CD4-positive, alpha-beta T cell treated with Interferon alpha-2 for 1 hour (primary cell): ENCODE data around the gene CORO2B.

ENCODE experiments used
- DNase-seq, 2 donors: peaks; one replicate each; pipeline ENCODE4 v3.0.0-alpha.2; 2020 to 2022

The CORO2B gene

DNA sequence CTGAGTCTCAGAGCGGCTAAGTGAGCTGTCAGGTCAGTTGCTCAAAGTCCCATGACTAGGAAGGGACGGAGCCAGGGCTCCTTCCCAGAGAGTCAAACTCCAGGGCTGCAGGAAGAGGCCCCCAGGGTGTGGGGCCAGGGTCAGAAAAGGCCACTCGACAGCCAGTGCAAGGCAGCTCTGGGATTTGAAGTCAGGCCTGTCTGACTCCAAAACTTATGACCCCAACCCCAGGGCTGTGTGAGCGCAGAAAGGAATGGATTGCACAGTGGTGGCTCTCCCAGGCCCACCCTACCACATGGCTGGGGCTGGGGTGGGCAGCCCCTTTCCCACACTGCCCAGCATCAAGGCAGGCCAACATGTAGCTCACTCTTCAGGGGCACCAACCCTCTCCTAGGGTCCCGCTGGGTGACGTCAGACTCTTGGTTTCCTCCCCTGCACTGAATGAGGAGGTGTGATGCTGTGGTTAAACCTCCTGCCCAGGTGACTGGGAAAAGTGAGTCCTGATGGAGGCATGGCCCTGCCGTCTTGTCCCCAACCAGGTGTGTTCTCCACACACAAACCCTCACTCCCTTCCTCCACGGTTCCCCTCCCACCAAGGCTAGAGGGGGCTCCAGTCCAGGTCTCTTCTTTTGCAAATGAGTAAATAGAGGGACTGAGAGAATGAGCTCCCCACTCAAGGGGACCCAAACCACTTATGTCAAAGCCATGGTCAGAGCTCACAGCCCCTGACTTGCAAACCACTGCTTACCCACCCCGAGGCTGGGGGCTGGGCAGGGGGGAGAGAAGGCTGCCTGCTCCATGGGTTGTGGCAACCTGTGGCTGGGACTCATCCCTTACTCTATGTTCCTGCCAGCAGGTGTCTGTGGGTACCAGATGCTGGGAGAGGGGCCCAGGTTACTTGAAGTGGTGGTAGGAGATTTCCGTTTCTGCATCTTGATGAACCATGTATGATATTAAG, 23.8 kb upstream of the CORO2B start:
- DNase-seq = no peak

DNA sequence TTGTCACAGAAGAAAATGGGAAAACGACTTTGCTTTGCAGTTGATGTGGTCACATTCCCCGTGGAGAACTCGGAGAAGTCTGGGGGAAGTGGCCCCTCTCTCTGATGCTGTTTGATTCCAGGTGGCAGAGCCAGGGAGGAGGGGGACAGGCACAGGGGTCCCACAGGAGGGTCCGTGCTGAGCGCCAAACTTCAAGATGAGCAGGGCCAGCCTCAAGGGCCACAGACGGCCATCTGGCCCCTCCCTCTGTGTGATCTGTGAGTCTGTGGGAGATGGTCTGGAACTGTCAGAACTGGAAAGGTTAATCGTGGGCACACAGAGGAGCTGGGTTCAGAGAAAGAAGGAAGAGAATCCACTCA, 23.1 kb upstream of the CORO2B start:
- no peak for DNase-seq

DNA sequence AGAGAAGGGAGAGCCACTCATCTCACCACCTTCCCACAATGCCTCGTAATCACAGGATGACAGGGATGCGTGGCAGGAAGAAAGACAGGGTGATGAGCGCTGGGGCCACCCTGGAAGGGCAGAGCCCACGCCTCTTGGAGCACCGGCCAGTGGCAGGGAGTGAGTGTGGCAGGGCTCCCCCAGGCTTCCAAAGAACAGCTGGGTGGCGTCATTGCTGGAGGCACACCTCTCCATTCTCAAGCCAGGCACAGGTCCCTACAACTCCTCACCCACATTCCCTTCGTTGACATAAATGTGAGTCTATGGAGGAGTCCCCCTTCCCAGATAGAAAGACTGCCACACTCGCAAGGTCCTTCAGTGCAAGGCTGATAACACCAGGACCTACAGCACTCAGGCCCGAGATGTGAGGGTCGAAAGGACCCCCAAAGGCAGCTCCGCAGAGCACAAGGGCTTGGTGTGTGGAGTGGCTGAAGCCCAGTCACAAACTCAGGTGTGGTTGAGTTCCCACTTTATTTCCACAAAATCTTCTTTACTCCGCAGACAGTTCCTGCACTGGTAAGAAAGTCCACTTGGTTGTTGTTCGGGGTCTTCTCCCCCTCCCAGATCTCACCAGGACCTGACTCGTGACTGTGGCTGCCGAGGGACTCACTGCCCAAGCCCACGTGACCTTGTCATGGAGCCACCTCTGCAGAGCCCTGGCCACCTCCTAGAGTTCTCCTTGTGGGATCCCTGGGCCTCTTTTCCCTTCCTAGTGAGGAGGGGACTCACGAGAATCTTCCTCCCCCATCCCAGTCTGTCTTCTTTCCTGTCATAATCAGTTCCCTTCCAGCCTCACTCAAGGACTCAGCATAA, 22.4 kb upstream of the CORO2B start:
- DNase-seq = no peak

DNA sequence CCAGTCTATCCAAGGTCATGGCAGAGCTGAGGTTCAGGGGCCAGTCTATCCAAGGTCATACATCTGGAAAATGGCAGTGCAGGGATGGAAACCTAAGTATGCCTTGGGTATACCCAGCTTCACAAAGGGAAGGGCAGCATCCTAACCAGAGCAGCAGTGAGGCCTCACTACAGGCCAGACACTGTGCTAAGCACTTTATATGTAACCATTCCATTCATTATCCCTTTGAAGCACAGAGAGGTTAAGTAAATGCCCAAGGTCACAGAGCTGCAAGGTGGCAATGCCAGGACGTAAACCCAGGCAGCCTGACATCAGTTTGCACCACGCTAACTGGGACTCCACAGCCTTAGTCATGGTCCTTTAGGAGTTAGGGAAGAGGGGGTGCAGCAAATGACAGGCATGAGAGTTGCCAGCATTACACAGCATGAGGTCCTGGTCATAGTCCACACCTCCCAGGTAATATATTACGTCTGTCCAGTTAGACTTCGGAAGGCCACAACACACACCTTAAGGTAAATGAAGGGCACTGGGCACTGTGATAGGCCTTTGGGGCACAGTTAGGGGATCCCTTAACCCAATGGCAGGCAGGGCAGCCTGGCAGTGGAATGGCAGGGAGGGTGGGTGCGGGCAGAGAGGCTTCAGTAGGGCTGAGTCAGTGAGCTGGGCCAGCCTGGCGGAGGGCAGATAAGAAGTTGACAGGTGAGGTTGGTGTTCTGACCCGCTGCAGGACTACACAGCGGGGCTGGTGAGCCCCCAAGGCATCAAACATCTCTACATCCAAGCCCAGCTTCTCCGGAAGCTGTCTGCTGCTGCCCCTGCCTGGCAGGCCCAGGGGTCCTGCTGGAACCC, 21.1 kb upstream of the CORO2B start:
- DNase-seq = no peak

DNA sequence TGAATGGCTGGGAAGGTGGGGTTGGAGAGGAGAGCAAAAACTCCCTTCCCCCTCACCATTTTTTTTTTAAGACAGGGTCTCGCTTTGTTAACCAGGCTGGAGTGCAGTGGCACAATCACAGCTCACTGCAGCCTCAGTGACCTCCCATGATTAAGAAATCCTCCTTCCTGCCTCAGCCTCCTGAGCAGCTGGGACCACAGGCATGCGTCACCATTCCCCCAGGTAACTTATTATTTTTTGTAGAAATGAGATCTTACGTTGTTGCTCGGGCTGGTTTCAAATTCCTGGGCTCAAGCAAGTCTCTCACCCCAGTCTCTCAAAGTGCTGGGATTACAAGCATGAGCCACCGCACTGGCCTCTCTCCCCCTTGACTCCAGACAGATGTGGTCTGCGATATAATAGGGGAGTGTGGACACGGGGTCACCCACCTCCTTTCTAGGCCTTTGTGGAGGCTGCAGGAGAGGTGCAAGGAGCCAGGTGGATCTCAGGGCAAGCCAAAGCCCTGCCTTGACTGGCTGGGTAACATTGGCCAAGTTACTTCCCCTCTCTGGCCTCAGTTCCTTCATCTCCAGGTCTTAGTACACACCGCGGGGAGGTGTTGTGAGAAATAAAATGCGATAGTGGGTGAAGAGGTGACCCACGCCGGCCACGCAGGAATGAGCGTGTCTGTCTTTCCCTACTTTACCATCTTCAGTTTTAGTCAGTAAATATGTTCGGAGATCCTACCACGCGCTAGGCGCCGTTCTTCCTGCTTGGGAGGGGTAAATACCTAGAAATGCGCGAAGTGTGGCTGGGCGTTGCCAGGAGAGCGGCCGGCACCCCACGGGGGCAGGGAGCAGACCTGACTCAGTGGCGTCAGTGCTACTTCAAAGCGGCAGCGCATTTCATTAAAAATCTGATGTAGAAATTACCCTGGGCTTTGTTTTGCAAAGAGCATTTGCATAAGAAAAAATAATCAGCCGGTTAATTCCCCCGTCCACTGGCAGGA, 20.2 kb upstream of the CORO2B start:
- no peak for DNase-seq

DNA sequence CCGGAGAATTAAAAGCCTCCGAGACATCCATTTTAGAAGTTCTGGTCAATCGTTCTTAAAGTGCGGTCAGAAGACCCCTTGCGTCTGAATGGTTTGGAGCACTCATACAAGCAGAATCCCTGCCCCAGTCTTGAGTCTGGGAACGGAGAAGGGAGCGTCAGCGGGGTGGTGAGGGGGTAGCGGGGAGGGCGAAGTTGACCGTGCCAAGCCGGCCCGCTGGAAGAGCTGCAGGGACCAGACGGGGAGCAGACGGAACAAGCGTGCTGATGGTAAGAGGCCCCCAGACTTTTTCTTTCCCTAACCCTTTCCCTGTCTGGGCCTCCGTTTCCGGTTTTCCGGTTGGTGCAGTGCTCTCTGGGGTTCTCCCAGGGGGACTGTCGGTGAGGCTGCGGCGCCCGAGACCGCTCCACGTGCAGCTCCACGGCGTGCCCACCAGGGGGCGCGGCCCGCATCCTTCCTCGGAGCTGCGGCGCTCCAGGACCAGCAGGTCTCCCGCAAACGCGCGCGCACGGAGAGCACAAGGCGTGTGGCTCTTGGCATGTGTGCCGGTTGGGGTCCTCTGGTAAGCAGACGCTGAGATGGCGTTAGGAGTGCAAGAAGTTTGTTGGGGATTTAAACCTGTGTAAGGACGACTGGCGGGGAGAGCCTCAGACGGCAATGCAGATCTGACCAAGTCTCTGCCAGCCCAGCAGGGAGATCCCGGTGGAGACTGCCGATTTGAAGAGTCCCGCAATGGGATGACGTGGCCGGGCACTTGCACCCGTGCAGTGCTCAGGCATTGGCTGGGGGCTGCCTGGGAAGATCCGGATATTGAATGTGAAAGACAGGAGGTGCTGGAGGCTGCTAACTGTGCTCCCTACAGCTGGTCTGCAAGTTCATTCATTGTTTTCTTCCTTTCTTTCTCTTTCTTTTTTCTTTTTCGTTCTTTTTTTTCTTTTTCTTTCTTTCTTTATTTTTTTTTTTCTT, 19.2 kb upstream of the CORO2B start:
- DNase-seq = peak; percentile 62 to 68

DNA sequence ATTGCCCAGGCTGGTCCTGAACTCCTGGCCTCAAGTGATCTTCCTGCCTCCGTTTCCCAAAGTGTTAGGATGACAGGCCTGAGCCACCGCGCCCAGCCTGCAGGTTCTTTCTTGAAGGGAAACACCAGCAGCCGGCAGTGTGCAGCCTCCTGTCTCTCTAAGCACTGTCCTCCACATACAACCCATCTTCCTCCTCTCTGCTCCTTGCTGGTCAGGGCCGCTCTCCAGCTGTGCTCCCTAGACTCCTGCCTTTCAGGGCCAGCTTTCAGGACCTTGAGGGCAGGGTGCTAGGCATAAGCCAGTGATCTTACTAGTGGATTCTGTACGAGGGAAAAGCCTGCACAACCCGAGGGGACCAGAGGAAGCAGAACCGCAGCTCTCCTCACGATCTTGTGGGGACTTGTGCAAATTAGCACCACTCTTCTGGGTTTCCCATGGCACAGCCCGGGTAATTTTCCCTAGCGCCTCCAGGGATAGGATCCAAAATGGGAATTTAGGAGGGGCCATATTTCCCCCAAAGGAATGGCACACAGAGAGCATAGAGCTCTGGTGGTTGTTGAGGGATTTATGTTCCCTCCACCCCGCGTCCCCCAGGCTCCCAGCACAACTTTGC, 18.2 kb upstream of the CORO2B start:
- no peak for DNase-seq

DNA sequence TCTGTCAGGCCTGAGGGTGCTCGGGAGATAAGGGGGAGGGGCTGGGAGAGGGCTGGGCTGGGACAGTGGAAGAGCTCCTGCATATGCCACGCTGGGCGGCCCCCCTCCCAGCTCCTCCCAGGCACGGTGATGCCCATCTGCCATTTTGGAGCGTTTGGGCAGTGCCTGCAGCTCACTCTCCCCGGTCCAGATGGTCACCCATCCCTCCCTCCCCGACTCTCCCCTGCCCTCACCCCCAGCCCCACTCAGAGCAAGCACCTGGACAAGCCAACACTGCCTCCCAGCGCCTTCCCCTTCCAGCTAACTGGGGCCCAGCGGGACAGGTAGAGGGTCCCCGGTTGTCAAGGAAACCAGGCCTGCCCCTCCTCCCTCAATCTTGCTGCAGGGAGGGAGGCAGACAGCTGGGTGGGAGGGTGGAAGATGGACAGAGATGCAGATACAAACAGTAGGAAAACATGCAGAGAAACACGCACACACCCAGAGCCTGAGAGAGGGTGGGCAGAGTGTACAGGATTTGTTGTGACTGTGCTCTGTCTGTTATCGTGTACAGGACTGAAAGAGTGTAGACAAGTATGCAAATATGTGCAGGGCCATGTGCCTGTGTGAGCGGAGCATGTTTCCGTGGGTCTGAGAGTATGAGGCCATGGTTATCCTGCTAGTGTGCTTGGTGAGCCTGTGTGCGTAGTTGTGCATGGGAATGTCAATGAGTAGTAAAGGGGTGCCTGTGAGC, 17.5 kb upstream of the CORO2B start:
- DNase-seq = no peak

DNA sequence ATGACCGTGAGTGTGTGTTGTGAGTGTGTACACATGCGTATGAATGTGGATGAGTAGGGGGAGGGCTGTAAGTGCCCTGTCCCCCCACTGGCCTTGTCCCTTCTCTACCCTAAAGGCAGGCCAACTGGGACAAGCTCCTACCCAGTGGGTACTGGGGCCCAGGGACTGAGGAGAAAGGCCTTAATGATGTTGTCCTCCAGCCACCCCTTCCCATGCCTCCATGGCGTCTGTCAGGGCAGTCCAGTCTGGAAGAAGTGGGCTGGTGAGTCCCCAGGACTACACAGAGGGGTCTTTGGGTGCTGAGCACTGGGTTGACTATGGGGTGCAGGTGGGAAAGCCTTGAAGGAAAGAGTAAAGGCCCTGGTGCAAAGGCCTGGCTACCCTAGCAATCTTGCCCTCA, 16.9 kb upstream of the CORO2B start:
- no peak for DNase-seq

DNA sequence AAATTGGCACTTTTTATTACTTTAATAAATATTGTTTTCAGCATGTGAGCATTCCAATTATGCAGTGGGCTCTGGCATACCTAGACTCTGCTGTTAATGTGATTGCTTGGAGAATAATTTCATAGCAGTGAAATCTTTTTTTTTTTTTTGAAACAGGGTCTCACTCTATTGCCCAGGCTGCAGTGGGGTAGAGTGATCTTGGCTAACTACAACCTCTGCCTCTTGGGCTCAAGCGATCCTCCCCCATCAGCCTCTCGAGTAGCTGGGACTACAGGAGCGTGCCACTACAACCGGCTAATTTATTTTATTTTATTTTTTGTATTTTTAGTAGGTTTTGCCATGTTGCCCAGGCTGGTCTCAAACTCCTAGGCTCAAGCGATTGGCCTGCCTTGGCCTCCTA, 14.6 kb upstream of the CORO2B start:
- DNase-seq = no peak

DNA sequence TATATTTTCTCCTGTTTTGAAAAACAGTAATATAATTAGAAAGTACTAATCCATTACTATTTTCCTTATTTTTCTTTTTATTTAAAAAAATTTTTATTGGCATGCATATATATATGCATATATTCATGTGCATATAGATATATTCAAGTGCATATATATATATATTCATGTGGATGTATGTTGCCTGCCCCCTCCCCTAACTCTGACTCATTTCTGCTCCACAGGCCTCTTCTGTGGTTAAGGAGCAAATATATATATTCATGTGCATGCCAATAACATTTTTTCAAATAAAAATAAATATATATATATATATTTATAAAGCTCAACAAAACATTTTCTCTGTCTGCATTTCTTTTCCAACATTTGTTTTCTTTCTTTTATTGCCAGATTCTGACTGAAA, 13.6 kb upstream of the CORO2B start:
- DNase-seq = no peak

DNA sequence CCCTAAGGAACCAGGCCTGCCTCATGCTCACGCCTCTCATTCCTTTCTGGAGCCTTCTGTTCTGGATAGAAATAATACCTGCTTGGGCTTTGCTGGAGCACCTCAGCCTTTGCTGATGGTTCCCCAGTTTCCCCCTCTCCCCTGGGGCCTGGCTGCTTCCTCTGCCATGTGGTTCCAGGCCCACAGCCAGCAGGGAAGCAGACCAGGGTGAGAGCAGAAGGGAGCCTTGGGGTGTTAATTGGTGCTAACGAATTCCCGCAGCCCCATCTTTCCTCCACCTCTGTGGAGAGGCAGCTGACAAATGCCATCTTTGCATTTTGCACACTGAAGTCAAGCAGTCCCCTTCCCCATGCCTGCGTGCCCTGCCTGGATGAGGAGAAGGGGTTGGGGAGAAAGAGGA, 13.1 kb upstream of the CORO2B start:
- DNase-seq = no peak

DNA sequence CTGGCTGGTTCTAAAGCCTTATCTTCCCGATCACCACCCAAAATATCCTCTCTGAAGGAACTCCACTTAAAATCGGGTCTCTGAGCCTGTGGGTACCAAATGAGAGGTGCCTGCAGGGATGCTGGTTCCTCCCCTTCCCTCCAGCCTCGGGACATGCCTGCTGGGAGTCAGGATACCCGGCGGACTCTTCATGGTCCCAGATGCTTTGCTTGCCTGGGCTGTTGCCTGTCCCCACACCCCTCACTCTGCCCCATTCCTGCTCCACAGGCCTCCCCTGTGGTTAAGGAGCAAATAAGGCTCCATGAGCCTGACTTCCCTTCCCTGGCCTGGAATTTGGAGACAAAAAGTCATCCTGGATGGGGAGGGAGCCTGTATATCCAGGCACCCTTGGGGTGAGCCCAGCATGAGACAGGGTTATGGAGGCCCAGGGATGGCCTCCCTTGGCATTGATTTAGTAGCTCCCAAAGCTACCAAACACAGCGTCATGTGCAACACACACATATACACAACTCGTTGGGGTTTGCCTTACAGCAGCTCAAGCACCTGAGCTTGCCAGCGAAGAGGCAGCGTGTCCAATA, 12.3 kb upstream of the CORO2B start:
- DNase-seq = no peak

DNA sequence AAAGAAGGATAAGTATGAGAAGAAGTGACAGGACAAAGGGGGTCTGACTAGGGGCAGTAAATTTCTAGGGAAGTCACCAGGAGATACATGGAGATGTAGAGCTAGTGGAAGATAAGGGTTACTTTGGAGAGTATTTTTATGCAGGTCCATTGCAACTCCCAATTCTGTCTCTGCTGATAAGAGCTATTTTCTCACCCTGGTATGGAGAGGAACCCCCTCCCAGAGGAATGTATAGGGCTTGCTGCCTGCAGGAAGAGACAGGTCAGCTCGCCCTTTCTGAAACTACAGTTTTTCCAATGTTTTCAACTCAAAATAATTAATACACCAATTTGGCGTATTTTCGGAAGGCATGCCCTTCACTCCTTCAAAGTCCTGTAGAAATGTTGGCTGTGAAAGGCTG, 11.4 kb upstream of the CORO2B start:
- DNase-seq = no peak

DNA sequence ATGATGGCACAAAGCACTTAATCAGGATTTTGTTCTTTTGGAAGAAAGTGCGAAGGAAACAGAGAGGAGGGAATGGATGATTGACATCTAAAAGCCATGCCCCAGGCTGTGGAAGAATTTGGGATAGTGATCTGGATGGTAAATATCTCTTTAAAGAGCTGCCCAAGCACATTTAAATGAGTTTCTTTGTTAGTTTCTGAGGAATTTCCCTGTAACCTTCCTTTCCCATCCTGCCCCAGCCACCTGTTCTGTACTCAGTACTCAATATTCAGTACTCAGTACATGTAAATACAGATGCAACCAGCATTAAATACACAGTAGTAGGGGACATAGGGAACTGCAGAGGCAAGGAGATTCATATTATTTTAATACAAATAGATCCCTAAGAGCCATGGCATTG, 7.8 kb upstream of the CORO2B start:
- no peak for DNase-seq

DNA sequence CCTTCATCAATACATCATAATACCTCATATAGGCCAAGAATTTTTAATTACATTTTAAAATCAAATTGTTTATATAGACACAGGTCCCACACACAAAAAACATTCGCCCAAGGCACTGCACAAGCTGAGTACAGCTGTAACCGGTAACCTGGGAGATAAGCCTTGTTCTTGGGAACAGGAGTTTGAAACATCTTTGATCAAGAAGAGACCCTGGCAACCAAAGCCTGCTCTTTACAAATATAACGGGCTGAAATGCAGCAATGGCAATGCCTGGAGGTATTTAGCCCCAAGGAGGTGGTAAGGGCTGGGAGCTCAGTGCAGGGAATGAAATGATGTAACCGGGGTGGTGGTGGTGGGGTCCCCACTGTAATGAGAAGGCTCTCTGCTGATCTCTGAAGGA, 7.2 kb upstream of the CORO2B start:
- DNase-seq = no peak

DNA sequence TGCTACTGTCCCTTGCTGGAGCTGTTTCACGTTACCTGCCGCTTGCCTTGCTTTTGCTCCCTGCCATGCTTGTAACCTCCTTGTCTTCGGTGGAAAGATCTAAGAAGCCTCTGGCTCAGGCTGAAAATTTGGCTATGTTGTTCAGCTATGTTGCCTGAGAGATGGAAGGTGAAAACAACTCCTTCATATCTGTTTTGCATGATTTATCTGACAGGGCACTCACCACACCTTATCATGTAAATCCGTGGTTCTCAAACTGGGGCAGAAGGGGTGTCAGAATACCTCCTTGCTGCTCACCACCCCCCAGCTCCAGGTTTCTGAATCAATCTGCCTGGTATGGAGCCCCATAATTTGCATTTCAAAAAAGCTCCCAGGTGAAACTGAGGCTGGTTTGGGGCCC, 6.5 kb upstream of the CORO2B start:
- DNase-seq = no peak

DNA sequence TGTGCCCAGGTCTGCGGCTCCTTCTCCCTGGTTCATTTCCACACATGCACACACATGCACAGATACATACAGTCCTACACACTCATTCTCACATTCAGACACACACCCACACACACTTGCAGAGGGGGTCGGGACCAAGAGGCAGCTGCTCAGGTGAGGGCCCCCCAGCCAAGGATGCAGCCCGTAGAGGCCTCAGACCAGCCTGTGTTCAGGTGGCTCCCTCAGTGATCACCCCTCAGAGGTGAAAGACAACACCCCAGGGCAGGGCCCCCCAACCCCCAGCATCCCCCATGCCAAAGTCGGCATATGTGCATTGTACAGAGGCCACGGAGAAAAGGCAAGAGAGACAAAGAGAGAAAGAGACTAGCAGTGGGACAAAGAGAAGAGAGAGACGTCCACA, 5.9 kb upstream of the CORO2B start:
- no peak for DNase-seq

DNA sequence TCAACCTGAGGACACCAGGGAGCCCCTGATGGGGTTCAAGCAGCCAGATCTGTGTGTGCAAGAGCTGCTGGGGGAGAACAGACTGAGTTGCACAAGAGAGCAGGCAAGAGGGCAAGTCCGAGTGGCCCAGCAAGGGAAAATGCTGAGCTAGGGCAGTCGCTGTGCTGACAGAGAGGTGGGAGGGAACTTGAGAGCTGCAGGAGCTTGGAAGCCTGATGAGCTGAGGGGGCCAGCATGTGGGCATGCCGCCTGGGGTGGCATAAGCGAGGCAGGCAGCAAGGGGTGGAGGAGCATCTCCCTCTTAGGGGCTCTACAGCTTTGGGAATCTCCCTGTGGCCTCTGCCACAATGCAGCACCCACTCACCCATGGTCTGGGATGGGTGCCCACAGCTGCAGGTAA, 4.7 kb upstream of the CORO2B start:
- no peak for DNase-seq
